Stimulated activated memory B cell treated with anti-CD40 and anti-IgM and Interleukin-4, amounts not matched to agents 10 μg/mL and 1 μg/mL and 100 μg/mL, for 72 hours (primary cell): ENCODE data around the gene REST.

Experiments used
- ATAC-seq: fragments of 150-1000 bp; cut with Tn5 transposase; 2 replicates; pipeline ENCODE4 v1.10.0; 2021
- H3K27ac Mint-ChIP-seq: one replicate; pipeline ENCODE4 v1.8.0; 2022; ENCODE audit warnings: mild to moderate bottlenecking, mixed read lengths
- H3K27me3 Mint-ChIP-seq: one replicate; pipeline ENCODE4 v1.8.0; 2022; ENCODE audit warnings: mixed read lengths
- H3K36me3 Mint-ChIP-seq: one replicate; pipeline ENCODE4 v1.8.0; 2022; ENCODE audit warnings: mixed read lengths
- H3K4me1 Mint-ChIP-seq: one replicate; pipeline ENCODE4 v1.8.0; 2022; ENCODE audit warnings: mixed read lengths
- H3K4me3 Mint-ChIP-seq: one replicate; pipeline ENCODE4 v1.8.0; 2022; ENCODE audit warnings: mild to moderate bottlenecking, moderate library complexity, mixed read lengths
- H3K9me3 Mint-ChIP-seq: one replicate; pipeline ENCODE4 v1.8.0; 2022; ENCODE audit warnings: mixed read lengths

The REST gene

DNA sequence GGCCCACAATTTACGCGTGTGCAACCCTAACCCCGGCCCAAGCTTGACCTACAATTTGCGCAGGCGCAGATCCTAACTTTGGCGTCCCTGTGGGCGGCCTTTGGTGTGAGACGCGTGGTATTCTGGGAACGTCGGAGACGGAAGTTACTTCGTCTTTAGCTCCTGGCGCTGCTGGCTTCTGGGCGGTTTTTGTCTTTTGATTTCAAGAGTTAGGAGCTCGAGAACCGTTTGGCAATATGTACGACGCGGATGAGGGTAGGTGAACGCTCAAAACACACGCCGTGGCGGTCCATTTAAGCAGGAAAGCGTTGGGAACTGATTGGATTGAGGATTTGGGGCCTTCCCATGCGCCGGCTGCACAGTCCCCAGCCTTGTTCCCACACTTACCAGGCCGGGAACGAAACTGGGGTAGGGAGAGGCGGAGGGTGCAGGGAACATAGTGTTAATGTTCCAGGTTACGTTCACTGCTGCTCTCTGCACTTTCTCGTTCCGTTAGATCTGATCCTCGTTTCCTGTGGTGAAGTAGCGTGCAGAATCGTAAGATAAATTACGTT lies 71.1 kb downstream of the REST start, which contains the start of gene POLR2B:
Gene POLR2B (plus strand): TSS at position 147 of the 554 bp plus-strand sequence. CDS start 90 bp downstream, at position 237.
- ATAC-seq: peak; percentile 80
- Mint-ChIP-seq H3K27me3 (no peaks in the 10 kb centered on the region), H3K9me3 (no peaks in the 10 kb centered on the region), H3K27ac (peak within 1 kb of the TSS; percentile 100), H3K36me3 (peaks cover 28% of the 10 kb centered on the region), H3K4me3 (peak within 1 kb of the TSS; percentile 100), H3K4me1 (peaks cover 66% of the 10 kb centered on the region)

DNA sequence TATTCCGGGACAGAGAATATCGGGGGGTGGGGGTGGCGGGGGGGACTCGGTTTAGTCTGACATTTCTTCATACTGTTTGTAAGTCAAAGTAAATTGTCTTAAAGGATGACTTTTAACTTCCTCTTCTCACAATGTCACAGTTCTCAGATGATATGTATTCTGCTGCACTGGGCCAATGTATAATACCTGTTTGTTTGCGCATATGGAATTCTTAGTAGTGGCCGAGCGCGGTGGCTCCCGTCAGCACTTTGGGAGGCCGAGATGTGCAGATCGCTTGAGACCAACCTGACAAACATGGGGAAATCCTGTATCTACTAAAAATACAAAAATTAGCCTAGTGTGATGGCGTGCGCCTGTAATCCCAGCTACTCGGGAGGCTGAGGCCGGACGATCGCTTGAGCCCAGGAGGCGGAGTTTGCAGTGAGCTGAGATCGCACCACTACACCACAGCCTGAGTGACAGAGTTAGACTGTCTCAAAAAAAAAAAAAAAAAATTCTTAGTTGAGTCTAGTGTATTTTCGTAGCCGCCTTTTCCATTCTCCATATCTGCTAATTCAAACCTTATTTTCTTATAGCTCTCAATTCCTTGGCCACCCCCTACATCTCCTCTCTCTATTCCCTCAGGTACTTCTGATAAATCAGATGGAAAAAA lies 71.8 kb downstream of the REST start:
- no peaks in the 10 kb centered on the region for H3K9me3 Mint-ChIP-seq

DNA sequence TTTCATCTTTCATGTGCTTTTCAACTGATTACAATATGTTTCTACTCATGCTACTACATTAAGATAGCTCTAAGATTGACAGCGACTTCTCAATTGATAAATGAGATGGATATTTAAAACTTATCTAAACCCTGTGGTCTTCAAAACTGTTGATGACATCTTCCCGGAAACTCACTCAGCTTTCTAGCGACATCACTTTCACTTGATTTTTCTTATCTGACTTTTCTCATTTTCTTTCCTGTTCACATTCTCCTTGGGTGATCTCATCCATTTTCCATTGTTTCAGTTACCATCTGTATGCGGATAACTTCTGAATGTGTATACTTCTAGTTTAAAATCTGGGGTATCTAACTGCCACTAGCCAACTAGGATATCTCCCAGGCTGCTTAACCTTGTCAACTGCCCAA lies 74.1 kb downstream of the REST start:
- peaks cover 22% of the 10 kb centered on the region for H3K36me3 Mint-ChIP-seq
- H3K4me3 Mint-ChIP-seq: no peak overlapping the region
- H3K27me3 Mint-ChIP-seq: no peaks in the 10 kb centered on the region
- no peak overlapping the region for H3K27ac Mint-ChIP-seq
- peaks cover 55% of the 10 kb centered on the region for H3K4me1 Mint-ChIP-seq
- ATAC-seq: no peak
- H3K9me3 Mint-ChIP-seq: no peaks in the 10 kb centered on the region

More for the DNA sequence above, 71.8 kb downstream of the REST start:
- ATAC-seq: no peak
- Mint-ChIP-seq H3K4me1 (peaks cover 67% of the 10 kb centered on the region), H3K27ac (peak overlapping the region; percentile 100), H3K36me3 (peaks cover 24% of the 10 kb centered on the region), H3K4me3 (peak overlapping the region; percentile 100), H3K27me3 (no peaks in the 10 kb centered on the region)

DNA sequence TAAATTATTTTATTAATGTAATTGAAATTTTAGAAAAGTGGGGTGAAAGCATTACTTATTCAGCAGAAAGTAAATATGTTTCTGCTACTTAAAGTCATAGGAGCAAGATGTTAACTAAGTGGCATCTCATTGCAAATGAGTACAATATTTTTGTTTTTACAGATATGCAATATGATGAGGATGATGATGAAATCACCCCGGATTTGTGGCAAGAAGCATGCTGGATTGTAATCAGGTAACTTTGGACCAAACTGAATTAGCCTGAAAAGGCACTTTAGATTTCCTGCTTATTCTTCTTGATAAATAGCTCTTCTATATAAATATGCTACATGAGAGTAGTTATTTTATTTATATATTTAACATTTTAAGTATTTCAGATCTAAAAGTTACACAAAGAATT lies 78.5 kb downstream of the REST start:
- Mint-ChIP-seq H3K36me3 (peaks cover 47% of the 10 kb centered on the region), H3K27me3 (no peaks in the 10 kb centered on the region)

DNA sequence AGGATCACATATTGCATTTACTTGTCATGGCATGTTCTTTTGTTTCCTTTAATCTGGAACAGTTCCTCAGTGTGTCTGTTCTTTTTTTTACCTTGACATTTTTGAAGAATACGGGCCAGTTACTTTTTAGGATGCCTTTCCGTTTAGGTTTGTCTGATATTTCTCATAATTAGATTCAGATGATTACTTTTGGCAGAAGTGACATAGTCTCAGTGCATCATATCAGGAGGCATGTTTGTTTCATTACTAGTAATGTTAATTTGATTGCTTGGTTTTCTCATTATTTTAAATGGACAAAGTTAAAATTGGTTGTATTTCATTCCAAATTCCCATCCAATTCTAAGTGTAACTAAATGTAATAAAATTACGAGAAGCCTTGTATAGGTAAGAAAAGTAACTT lies 79.3 kb downstream of the REST start:
- no peak overlapping the region for H3K27ac Mint-ChIP-seq
- ATAC-seq: no peak
- peaks cover 48% of the 10 kb centered on the region for H3K36me3 Mint-ChIP-seq
- no peaks in the 10 kb centered on the region for H3K27me3 Mint-ChIP-seq
- H3K4me3 Mint-ChIP-seq: no peak overlapping the region
- H3K4me1 Mint-ChIP-seq: peaks cover 52% of the 10 kb centered on the region
- H3K9me3 Mint-ChIP-seq: no peaks in the 10 kb centered on the region

More for the DNA sequence above, 78.5 kb downstream of the REST start:
- H3K9me3 Mint-ChIP-seq: no peaks in the 10 kb centered on the region
- ATAC-seq: no peak
- no peak overlapping the region for H3K27ac Mint-ChIP-seq
- H3K4me3 Mint-ChIP-seq: no peak overlapping the region
- peaks cover 52% of the 10 kb centered on the region for H3K4me1 Mint-ChIP-seq

DNA sequence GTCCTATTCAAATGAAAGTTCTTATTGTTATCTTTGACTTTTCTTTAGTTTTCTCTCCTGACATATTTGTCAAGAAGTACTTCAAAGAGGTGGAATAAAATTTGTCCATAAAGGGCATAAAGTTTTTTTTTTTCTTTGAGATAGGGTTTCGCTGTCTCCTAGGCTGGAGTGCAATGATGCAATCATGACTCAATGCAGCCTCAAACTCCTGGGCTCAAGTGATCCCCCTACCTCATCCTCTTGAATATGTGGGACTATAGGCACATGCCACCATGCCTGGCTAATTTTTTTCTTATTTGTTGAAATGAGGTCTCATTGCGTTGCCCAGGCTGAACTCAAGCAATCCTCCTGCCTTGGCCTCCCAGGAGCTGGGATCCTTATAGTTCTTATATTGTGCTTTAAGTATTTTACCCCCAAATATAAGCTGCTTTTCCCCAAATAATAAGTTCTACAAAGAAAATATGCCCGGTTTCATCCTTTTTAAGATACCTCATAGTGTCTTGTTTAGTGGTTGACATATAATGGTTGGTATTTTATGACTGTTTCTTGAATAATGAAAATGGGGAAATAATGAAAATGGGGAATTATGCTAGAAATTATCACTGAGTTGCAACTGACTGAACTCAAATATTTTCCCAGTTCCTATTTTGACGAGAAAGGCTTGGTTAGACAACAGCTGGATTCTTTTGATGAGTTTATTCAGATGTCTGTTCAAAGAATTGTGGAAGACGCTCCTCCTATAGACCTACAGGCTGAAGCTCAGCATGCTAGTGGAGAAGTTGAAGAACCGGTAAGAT lies 82.6 kb downstream of the REST start:
- no peak overlapping the region for H3K27ac Mint-ChIP-seq
- no peaks in the 10 kb centered on the region for H3K27me3 Mint-ChIP-seq
- no peak overlapping the region for H3K4me3 Mint-ChIP-seq
- peaks cover 62% of the 10 kb centered on the region for H3K36me3 Mint-ChIP-seq
- peaks cover 30% of the 10 kb centered on the region for H3K4me1 Mint-ChIP-seq
- no peaks in the 10 kb centered on the region for H3K9me3 Mint-ChIP-seq
- ATAC-seq: no peak

DNA sequence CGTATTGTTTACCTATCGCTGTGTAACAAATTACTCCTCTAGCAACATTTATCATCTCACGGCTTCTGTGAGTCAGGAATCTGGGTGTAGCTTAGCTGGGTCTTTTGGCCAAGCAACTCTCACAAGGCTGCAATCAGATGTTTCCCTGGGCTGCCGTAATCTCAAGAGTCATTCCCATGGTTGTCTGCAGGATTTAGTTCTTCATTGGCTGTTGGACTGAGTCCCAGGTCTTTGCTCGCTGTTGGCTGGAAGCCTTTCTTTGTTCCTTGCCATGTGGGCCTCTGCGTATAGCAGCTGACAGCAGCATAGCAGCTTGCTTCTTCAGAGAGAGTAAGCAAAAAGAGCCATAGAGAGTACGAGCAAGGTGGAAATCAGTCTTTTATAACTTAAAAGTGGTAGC lies 87.8 kb downstream of the REST start:
- Mint-ChIP-seq H3K36me3 (peaks cover 77% of the 10 kb centered on the region), H3K9me3 (no peaks in the 10 kb centered on the region), H3K27ac (no peak overlapping the region), H3K4me3 (no peak overlapping the region), H3K4me1 (peaks cover 15% of the 10 kb centered on the region), H3K27me3 (no peaks in the 10 kb centered on the region)
- ATAC-seq: no peak

DNA sequence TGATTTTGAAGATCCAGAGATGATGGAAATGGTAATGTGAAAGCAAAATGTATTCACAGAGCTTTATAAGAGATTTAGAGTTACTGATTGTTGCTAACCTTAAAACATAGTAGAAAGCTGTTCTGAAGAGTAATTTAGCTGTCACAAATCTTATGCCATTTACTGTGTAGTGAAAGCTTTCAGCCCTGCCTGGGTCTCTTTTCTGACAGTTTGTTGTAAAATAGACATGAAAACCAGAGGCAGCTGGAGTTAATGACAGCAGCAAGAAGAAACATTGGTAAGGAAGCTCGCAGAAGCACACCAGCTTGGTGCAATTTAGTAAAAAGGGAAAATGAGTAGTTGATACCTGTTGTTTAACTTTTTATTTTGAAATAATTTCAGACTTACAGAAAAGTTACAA lies 92.1 kb downstream of the REST start:
- Mint-ChIP-seq H3K36me3 (peaks cover 72% of the 10 kb centered on the region), H3K9me3 (no peaks in the 10 kb centered on the region), H3K4me3 (no peak overlapping the region), H3K27ac (no peak overlapping the region), H3K4me1 (peaks cover 5% of the 10 kb centered on the region), H3K27me3 (no peaks in the 10 kb centered on the region)
- no peak for ATAC-seq

DNA sequence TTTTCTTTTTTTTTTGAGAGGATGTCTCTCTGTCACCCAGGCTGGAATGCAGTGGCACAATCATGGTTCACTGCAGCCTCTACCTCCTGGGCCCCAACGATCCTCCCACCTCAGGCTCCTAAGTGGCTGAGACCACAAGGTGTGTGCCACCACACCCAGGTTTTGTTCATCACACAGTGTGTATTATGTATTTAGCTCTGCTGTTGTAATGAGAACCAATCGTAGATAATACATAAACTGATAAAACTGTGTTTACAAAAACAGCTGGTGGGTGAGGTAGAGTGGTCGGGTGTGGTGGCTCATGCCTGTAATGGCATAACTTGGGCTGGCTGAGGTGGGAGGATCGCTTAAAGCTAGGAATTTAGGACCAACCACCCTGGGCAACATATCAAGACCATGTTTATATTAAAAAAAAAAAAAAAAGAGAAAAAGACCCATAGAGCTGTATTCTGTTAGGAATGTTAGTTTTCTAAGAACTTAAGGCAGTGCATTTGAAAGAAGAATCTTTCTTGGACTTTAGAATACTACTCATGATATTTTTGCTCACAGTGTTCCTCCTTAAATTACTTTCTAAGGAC lies 105.9 kb downstream of the REST start:
- Mint-ChIP-seq H3K27ac (no peak overlapping the region), H3K4me3 (no peak overlapping the region), H3K4me1 (peaks cover 6% of the 10 kb centered on the region), H3K27me3 (no peaks in the 10 kb centered on the region), H3K36me3 (peaks cover 57% of the 10 kb centered on the region), H3K9me3 (no peaks in the 10 kb centered on the region)
- ATAC-seq: no peak
